ENCODE results near the gene STXBP5. TPM values are rescaled to one million over a fixed set of nuclear protein-coding genes. Genes with fewer than 3 reads are reported as not detected.

STXBP5 gene
- total and polyA plus RNA-seq, 5 experiments from 2014 or later, result 2.9 to 37.6 (median 11.2) TPM

DNA sequence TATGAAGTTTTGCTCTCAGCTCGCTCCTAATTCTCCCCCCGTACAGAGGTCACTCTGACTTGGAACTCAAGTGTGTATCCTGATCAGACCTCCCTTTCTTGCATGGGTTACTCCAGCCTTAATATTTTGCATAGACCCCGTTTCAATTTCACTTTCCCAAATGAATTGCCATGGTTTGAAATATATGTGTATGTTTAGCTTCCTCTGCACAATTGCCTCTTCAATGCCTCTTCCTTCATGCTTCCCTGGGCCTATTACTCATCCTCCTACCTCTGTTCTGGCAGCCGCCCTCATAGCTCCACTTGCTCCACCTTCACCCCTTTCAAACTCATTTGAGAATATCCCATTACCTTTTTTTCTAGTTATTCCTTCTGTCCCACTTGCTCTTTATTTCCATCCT is 214.3 kb downstream of the STXBP5 start:
- Mint-ChIP-seq H3K9me3 (peaks cover 0 to 6% (median 2%) of the 10 kb centered on the region in 9 donors), H3K27ac (no peak overlapping the region), H3K27me3 (peaks cover 0 to 13% (median 2%) of the 10 kb centered on the region in 5 donors), H3K36me3 (peaks cover 0 to 3% (median 0%) of the 10 kb centered on the region in 3 donors), H3K4me3 (no peak overlapping the region), H3K4me1 (no peaks in the 10 kb centered on the region)
- ATAC-seq (no peak), DNase-seq (no peak)
- POLR2A ChIA-PET, result no interaction called here

- no peak for ATAC-seq
- Mint-ChIP-seq H3K27ac (no peak overlapping the region), H3K4me3 (no peak overlapping the region), H3K27me3 (peaks cover 0 to 13% (median 2%) of the 10 kb centered on the region in 5 donors), H3K4me1 (peaks cover 0 to 2% (median 0%) of the 10 kb centered on the region in 4 donors), H3K9me3 (peaks cover 0 to 9% (median 4%) of the 10 kb centered on the region in 9 donors), H3K36me3 (peaks cover 0 to 7% (median 0%) of the 10 kb centered on the region in 3 donors)
- POLR2A ChIA-PET, result no interaction called here
- no peak for DNase-seq
Measured at GRCh38 chr6:147421903-147422302, 217.7 kb downstream of the STXBP5 start.

DNA sequence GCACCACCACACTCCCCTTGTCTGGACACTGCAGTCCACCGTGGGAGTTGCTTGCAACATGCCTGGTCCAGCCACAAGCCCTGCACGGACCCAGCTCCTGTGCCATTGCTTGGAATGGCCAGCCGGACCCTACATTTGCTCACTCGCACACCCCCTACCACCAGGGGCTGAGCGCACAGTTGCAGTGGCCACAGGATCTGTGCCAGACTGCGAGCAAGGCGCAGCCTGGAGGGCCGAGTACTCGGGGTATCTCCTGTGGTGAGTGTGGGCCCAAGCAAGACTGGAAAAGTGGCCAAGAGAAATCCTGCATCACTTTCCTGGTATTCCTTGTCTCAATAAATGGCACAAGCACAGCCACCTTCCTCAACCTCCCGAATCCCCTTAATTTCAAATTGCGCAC is 218.9 kb downstream of the STXBP5 start:
- peaks cover 0 to 13% (median 2%) of the 10 kb centered on the region in 5 donors for H3K27me3 Mint-ChIP-seq
- POLR2A ChIA-PET, result no interaction called here
- peaks cover 0 to 9% (median 4%) of the 10 kb centered on the region in 9 donors for H3K9me3 Mint-ChIP-seq
- H3K4me1 Mint-ChIP-seq, result peaks cover 0 to 2% (median 0%) of the 10 kb centered on the region in 4 donors
- H3K27ac Mint-ChIP-seq, result no peak overlapping the region
- DNase-seq (no peak), ATAC-seq (no peak)
- peaks cover 0 to 7% (median 0%) of the 10 kb centered on the region in 3 donors for H3K36me3 Mint-ChIP-seq
- no peak overlapping the region for H3K4me3 Mint-ChIP-seq

- POLR2A ChIA-PET, result no interaction called here
- ATAC-seq, result no peak
- Mint-ChIP-seq H3K36me3 (no peaks in the 10 kb centered on the region), H3K9me3 (peaks cover 0 to 4% (median 0%) of the 10 kb centered on the region in 9 donors), H3K4me1 (no peaks in the 10 kb centered on the region), H3K4me3 (no peak overlapping the region), H3K27me3 (peaks cover 2 to 14% (median 3%) of the 10 kb centered on the region in 5 donors), H3K27ac (no peak overlapping the region)
- DNase-seq, result no peak
Measured at GRCh38 chr6:147429794-147430193, 225.6 kb downstream of the STXBP5 start.

DNA sequence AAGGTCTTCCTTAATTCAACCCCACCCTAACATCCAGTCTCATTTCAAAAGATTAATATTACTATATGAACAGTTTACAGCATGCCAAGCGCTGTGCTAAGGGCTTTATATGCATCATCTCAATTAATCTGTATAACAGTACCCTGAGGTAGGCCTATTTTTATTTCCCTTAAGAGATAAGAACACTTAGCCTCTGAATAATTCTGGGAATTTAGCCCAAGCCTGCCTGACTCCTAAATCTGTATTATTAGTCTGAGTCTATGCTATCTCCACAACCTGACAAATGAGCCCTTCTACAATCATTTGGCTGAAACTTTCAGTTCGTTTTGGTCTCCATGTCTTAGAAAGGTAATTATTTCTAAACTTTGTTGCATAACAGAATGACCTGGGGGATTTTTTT is 226.6 kb downstream of the STXBP5 start:
- ATAC-seq (no peak), DNase-seq (no peak)
- Mint-ChIP-seq H3K9me3 (peaks cover 0 to 3% (median 0%) of the 10 kb centered on the region in 9 donors), H3K4me1 (no peaks in the 10 kb centered on the region), H3K4me3 (no peak overlapping the region), H3K27ac (no peak overlapping the region), H3K36me3 (no peaks in the 10 kb centered on the region), H3K27me3 (peaks cover 2 to 14% (median 5%) of the 10 kb centered on the region in 5 donors)
- POLR2A ChIA-PET, result no interaction called here

DNA sequence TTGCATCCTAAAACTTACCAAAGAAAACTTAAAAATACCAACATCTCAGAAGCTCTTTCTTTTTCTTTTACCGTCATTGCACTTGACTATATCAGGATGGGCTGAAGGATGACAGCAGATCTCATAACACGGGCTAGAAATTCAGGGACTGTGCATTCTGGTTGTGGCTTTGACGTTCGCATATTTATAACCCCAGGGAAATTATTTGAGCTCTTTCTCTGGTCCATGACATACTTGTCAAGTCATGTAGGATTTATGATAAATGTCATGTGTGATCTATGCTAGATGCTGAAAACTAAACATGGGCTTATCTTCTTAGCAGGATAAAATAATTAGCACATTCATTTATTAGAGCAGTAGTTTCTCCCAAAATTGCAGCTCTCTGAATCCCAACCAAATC is 229.9 kb downstream of the STXBP5 start:
- Mint-ChIP-seq H3K9me3 (no peaks in the 10 kb centered on the region), H3K36me3 (no peaks in the 10 kb centered on the region), H3K27ac (no peak overlapping the region), H3K27me3 (peaks cover 2 to 14% (median 5%) of the 10 kb centered on the region in 5 donors), H3K4me3 (no peak overlapping the region), H3K4me1 (no peaks in the 10 kb centered on the region)
- ATAC-seq (no peak), DNase-seq (no peak)
- POLR2A ChIA-PET, result no interaction called here

- Mint-ChIP-seq H3K27me3 (peaks cover 2 to 14% (median 5%) of the 10 kb centered on the region in 5 donors), H3K4me1 (no peaks in the 10 kb centered on the region), H3K4me3 (no peak overlapping the region), H3K27ac (no peak overlapping the region), H3K36me3 (no peaks in the 10 kb centered on the region), H3K9me3 (no peaks in the 10 kb centered on the region)
- no peak for ATAC-seq
- POLR2A ChIA-PET, result no interaction called here
- DNase-seq, result no peak
Measured at GRCh38 chr6:147434516-147434915, 230.3 kb downstream of the STXBP5 start.

DNA sequence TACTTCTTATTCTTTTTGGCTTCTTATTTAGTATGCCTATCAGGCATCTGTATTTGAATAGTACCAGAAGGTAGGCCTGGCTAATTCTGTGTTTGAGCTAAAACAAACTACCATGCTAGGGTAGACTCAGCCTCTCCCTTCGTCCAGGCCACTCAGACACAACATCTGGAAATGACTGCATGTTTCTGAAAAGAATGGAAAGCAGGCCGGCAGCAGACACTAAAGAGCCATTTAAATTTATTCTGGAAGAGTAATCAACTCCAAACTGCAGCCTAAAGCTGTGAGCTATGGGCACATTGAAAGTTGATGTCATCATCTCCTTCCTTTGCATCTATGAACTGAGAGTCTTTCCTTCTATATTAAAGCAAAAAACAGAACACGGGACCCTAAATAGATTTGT is 233.4 kb downstream of the STXBP5 start:
- POLR2A ChIA-PET, result no interaction called here
- H3K27ac Mint-ChIP-seq, result no peak overlapping the region
- DNase-seq, result no peak

DNA sequence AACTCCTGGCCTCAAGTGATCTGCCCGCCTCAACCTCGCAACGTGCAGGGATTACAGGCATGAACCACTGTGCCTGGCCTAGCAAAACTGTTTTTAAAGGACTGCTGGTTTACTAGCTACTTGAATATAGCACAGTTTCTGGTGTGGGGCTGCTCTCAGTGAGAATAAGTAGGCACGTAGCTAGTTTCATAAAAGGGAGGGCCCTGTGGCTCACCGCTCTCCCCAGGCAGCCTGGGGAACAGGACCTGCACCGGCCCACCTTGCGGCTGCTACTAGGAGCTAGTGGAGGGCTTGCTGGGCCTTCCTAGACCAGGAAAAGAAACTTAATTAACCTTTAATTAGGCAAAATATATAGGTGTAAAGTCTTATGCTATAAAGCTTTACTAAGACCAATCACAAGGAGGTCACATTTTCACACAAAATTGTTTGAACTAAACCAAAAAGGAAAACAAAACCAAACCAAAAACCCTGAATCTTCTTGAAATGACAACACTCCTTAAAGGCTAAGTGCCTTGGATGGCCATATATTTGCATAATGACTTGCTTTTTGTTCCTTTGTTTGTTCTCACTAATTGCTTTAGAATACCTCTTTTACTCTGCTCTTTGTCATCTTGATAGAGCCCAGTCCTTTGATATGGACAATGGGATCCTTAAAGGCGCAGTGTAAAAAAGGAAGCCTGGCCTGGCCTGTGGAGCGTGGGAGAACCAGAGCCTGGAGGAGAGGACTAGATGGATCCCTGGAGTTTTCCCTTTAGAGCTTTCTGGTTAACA is 234.7 kb downstream of the STXBP5 start:
- POLR2A ChIA-PET, result no interaction called here
- Mint-ChIP-seq H3K9me3 (no peaks in the 10 kb centered on the region), H3K27ac (no peak overlapping the region), H3K27me3 (peaks cover 0 to 10% (median 2%) of the 10 kb centered on the region in 5 donors), H3K4me1 (no peaks in the 10 kb centered on the region), H3K36me3 (no peaks in the 10 kb centered on the region), H3K4me3 (no peak overlapping the region)
- ATAC-seq, result no peak
- no peak for DNase-seq

More for the DNA sequence above, 233.4 kb downstream of the STXBP5 start:
- H3K36me3 Mint-ChIP-seq, result no peaks in the 10 kb centered on the region
- ATAC-seq, result no peak
- H3K4me1 Mint-ChIP-seq, result no peaks in the 10 kb centered on the region
- peaks cover 0 to 14% (median 5%) of the 10 kb centered on the region in 5 donors for H3K27me3 Mint-ChIP-seq
- H3K9me3 Mint-ChIP-seq, result no peaks in the 10 kb centered on the region
- H3K4me3 Mint-ChIP-seq, result no peak overlapping the region

Data from naive thymus-derived CD8-positive, alpha-beta T cell (primary cell).